H9 (cell line): ENCODE data around the gene FGF12. TPM values are rescaled to one million over a fixed set of nuclear protein-coding genes. Genes with fewer than 3 reads are reported as not detected.

ENCODE experiments used
- DNase-seq: peaks from one replicate; pipeline ENCODE4 v3.0.0-alpha.2; 2017
- H2AFZ ChIP-seq: one replicate; pipeline ENCODE4 v1.6.1; 2013; ENCODE audit warnings: mild to moderate bottlenecking, low read length, control low read depth, moderate library complexity
- H2AK5ac ChIP-seq: 2 replicates; pipeline ENCODE4 v1.6.1; 2013; ENCODE audit warnings: low read length, control low read depth, mixed read lengths; ENCODE audit not compliant: insufficient read length
- H2BK120ac ChIP-seq: one replicate; pipeline ENCODE4 v1.6.1; 2013; ENCODE audit warnings: low read depth, mild to moderate bottlenecking, low read length, control low read depth, inconsistent platforms; ENCODE audit not compliant: poor library complexity, severe bottlenecking
- H2BK12ac ChIP-seq: 2 replicates; pipeline ENCODE4 v1.6.1; 2013; ENCODE audit warnings: low read length, control low read depth, mixed read lengths, low read depth; ENCODE audit not compliant: insufficient read length
- H2BK15ac ChIP-seq: 2 replicates; pipeline ENCODE4 v1.6.1; 2013; ENCODE audit warnings: low read depth, low read length, control low read depth
- H2BK20ac ChIP-seq: one replicate; pipeline ENCODE4 v1.6.1; 2013; ENCODE audit warnings: low read depth, mild to moderate bottlenecking, low read length, control low read depth, inconsistent platforms; ENCODE audit not compliant: poor library complexity, severe bottlenecking
- H2BK5ac ChIP-seq: 2 replicates; pipeline ENCODE4 v1.6.1; 2013; ENCODE audit warnings: low read length, control low read depth, mixed read lengths; ENCODE audit not compliant: insufficient read length
- H3K14ac ChIP-seq: 2 replicates; pipeline ENCODE4 v1.6.1; 2013; ENCODE audit warnings: low read length, control low read depth; ENCODE audit not compliant: insufficient read depth
- H3K18ac ChIP-seq: 2 replicates; pipeline ENCODE4 v1.6.1; 2013; ENCODE audit warnings: low read depth, mild to moderate bottlenecking, mixed read lengths, low read length, control low read depth; ENCODE audit not compliant: insufficient read length
- H3K23ac ChIP-seq: 2 replicates; pipeline ENCODE4 v1.6.1; 2013; ENCODE audit warnings: low read length, control low read depth, mixed read lengths, low read depth; ENCODE audit not compliant: insufficient read length
- H3K23me2 ChIP-seq: 2 replicates; pipeline ENCODE4 v1.6.1; 2013; ENCODE audit warnings: low read depth, mild to moderate bottlenecking, mixed read lengths, low read length, control low read depth; ENCODE audit not compliant: insufficient read length, poor library complexity, severe bottlenecking
- H3K27ac ChIP-seq: 2 replicates; pipeline ENCODE4 v1.5.1; 2013; ENCODE audit warnings: low read length, control low read depth, mixed read lengths, low read depth; ENCODE audit not compliant: insufficient read length
- H3K27me3 ChIP-seq: 2 replicates; pipeline ENCODE4 v1.6.1; 2013; ENCODE audit warnings: low read length, control low read depth, inconsistent platforms; ENCODE audit not compliant: insufficient read depth
- H3K4ac ChIP-seq: 2 replicates; pipeline ENCODE4 v1.6.1; 2013; ENCODE audit warnings: low read depth, mild to moderate bottlenecking, control low read depth, inconsistent platforms, low read length, moderate library complexity
- H3K4me1 ChIP-seq: 2 replicates; pipeline ENCODE4 v1.6.1; 2013; ENCODE audit warnings: low read length, control low read depth, inconsistent platforms; ENCODE audit not compliant: insufficient read depth
- H3K4me2 ChIP-seq: 2 replicates; pipeline ENCODE4 v1.6.1; 2013; ENCODE audit warnings: low read length, control low read depth, mixed read lengths; ENCODE audit not compliant: insufficient read length, insufficient read depth
- H3K56ac ChIP-seq: 2 replicates; pipeline ENCODE4 v1.6.1; 2013; ENCODE audit warnings: low read depth, mild to moderate bottlenecking, mixed read lengths, low read length, control low read depth; ENCODE audit not compliant: insufficient read length
- H3K79me1 ChIP-seq: 2 replicates; pipeline ENCODE4 v1.6.1; 2013; ENCODE audit warnings: low read depth, mild to moderate bottlenecking, moderate library complexity, low read length, control low read depth, inconsistent platforms; ENCODE audit not compliant: insufficient read depth, poor library complexity, severe bottlenecking
- H3K79me2 ChIP-seq: 2 replicates; pipeline ENCODE4 v1.6.1; 2013; ENCODE audit warnings: low read length, control low read depth, inconsistent platforms; ENCODE audit not compliant: insufficient read depth
- H3K9ac ChIP-seq: 2 replicates; pipeline ENCODE4 v1.6.1; 2013; ENCODE audit warnings: low read length, control low read depth, mixed read lengths; ENCODE audit not compliant: insufficient read length; ENCODE audit errors: extremely low read depth
- H3K9me3 ChIP-seq: one replicate; pipeline ENCODE4 v1.6.1; 2013; ENCODE audit warnings: low read depth, low read length, inconsistent platforms; ENCODE audit not compliant: control insufficient read depth
- H3T11ph ChIP-seq: one replicate; pipeline ENCODE4 v1.6.1; 2013; ENCODE audit warnings: mild to moderate bottlenecking, low read length, control low read depth, inconsistent platforms
- H4K20me1 ChIP-seq: one replicate; pipeline ENCODE4 v1.6.1; 2013; ENCODE audit not compliant: control insufficient read depth, insufficient read length, insufficient read depth
- H4K5ac ChIP-seq: 2 replicates; pipeline ENCODE4 v1.6.1; 2013; ENCODE audit warnings: low read depth, mild to moderate bottlenecking, mixed read lengths, low read length, control low read depth; ENCODE audit not compliant: insufficient read length
- H4K8ac ChIP-seq: replicated peaks from 2 replicates; pipeline ENCODE4 v1.6.1; 2013; ENCODE audit warnings: low read length, control low read depth, mixed read lengths, low read depth; ENCODE audit not compliant: insufficient read length
- H4K91ac ChIP-seq: 2 replicates; pipeline ENCODE4 v1.6.1; 2013; ENCODE audit warnings: low read depth, mild to moderate bottlenecking, moderate library complexity, mixed read lengths, low read length, control low read depth; ENCODE audit not compliant: insufficient read length
- H3K27ac Mint-ChIP-seq, 3 experiments: 2 replicates in 2 of 3; 3 replicates in 1 of 3; pipeline ENCODE4 v1.8.0; 2020 to 2021; ENCODE audit warnings: mixed read lengths in 3 of 3, mild to moderate bottlenecking in 1 of 3, moderate library complexity in 1 of 3
- H3K27me3 Mint-ChIP-seq: 2 replicates; pipeline ENCODE4 v1.8.0; 2021; ENCODE audit warnings: low read depth, mild to moderate bottlenecking, moderate library complexity, mixed read lengths
- H3K36me3 Mint-ChIP-seq, 3 experiments: 2 replicates in 2 of 3; 3 replicates in 1 of 3; pipeline ENCODE4 v1.8.0; 2020 to 2021; ENCODE audit warnings: low read depth in 3 of 3, mixed read lengths in 3 of 3; ENCODE audit not compliant: insufficient read depth in 1 of 3
- H3K4me1 Mint-ChIP-seq, 2 experiments: 2 replicates each; pipeline ENCODE4 v1.8.0; 2020; ENCODE audit warnings: mixed read lengths in 2 of 2
- H3K4me3 Mint-ChIP-seq, 2 experiments: 2 replicates in 1 of 2; 3 replicates in 1 of 2; pipeline ENCODE4 v1.8.0; 2020 to 2021; ENCODE audit warnings: mild to moderate bottlenecking in 2 of 2, mixed read lengths in 2 of 2, moderate library complexity in 1 of 2
- H3K9me3 Mint-ChIP-seq, 2 experiments: 2 replicates in 1 of 2; 3 replicates in 1 of 2; pipeline ENCODE4 v1.8.0; 2020; ENCODE audit warnings: mild to moderate bottlenecking in 2 of 2, mixed read lengths in 2 of 2, moderate library complexity in 1 of 2
- CTCF ChIP-seq: fragments of 200-600 bp; sonication (generic); conservative IDR thresholded peaks from 3 replicates; pipeline ENCODE4 v1.8.0; 2021; ENCODE audit warnings: antibody characterized with exemption, mild to moderate bottlenecking
- WGBS: extraction: QIAGEN DNeasy Blood & Tissue Kit; methylation state at CpG from one replicate; pipeline ENCODE4 v1.1.7; 2013; ENCODE audit warnings: missing lambda C conversion rate, low lambda C conversion rate, mixed read lengths; ENCODE audit not compliant: insufficient read length; ENCODE audit errors: extremely low coverage; 5-methylcytosine and 5-hydroxymethylcytosine counted together
- total RNA-seq: library from RNA; stranded (reverse); gene quantifications from 2 replicates; pipeline ENCODE4 v1.2.1, GENCODE V29; 2021

Gene FGF12
- total RNA-seq, 1 experiment from 2014 or later, result 5.6 TPM

- peak overlapping the region in 2 of 3 experiments; percentile 9 to 25; a peak in 1 of 7 replicates for H3K27ac Mint-ChIP-seq
Measured at GRCh38 chr3:192170659-192171058, 556.7 kb downstream of the FGF12 start.

More at GRCh38 chr3:192170659-192171058, 556.7 kb downstream of the FGF12 start:
- no peak overlapping the region for H3K4ac ChIP-seq
- H3K9ac ChIP-seq, result no peak overlapping the region
- H4K91ac ChIP-seq, result no peak overlapping the region
- H2BK5ac ChIP-seq, result no peak overlapping the region
- H2BK15ac ChIP-seq, result no peak overlapping the region
- no peak overlapping the region for H3T11ph ChIP-seq
- no peak overlapping the region for H4K5ac ChIP-seq
- H3K14ac ChIP-seq, result no peak overlapping the region
- no peak overlapping the region for H2AK5ac ChIP-seq
- no peak overlapping the region for H3K18ac ChIP-seq
- no peak overlapping the region for H2BK12ac ChIP-seq
- no peaks in the 10 kb centered on the region for H3K23me2 ChIP-seq
- H2BK20ac ChIP-seq, result no peak overlapping the region
- H3K23ac ChIP-seq, result no peak overlapping the region
- no peaks in the 10 kb centered on the region for H3K9me3 ChIP-seq
- no peak overlapping the region for H3K4me2 ChIP-seq
- no peaks in the 10 kb centered on the region for H3K79me2 ChIP-seq
- Mint-ChIP-seq H3K27me3 (peaks cover 4% of the 10 kb centered on the region), H3K36me3 (no peaks in the 10 kb centered on the region), H3K9me3 (no peaks in the 10 kb centered on the region; a peak in 1 of 5 replicates), H3K4me1 (peaks cover 26 to 31% of the 10 kb centered on the region in 2 experiments), H3K4me3 (no peak overlapping the region)
- H2BK120ac ChIP-seq, result no peak overlapping the region
- H4K20me1 ChIP-seq, result no peaks in the 10 kb centered on the region
- no peak for DNase-seq
- H3K4me1 ChIP-seq, result peaks cover 3% of the 10 kb centered on the region; the same call in 1 of the 2 replicates
- no peaks in the 10 kb centered on the region for H3K79me1 ChIP-seq
- H4K8ac ChIP-seq, result no peak overlapping the region
- WGBS, result no CpG with 5 or more reads among the region's 3 CpGs
- no peaks in the 10 kb centered on the region for H3K27me3 ChIP-seq
- no peak overlapping the region for H2AFZ ChIP-seq
- no peak for TF ChIP-seq CTCF
- H3K27ac ChIP-seq, result peak overlapping the region; percentile 62
- H3K56ac ChIP-seq, result no peak overlapping the region
